ENCODE data around the gene VSIG1.

GRCh38 chrX:108034725-108035124, 10.1 kb upstream of the VSIG1 start:
- TF ChIP-seq CTCF (conservative IDR thresholded peaks at IDR 0.05; ENCODE audit: low read depth, low read length) (no peak), MXI1 (IDR thresholded peaks at IDR 0.05; ENCODE audit: borderline replicate concordance, low read depth, low read length) (no peak), USF2 (IDR thresholded peaks at IDR 0.05; ENCODE audit: low read depth, low read length) (no peak), RFX5 (IDR thresholded peaks at IDR 0.05; ENCODE audit: low read depth, low read length) (no peak), CEBPB (IDR thresholded peaks at IDR 0.05; ENCODE audit: low read depth, low read length) (no peak), POLR2A (IDR thresholded peaks at IDR 0.05; ENCODE audit: low read depth, low read length) (no peak)

Measured in IMR-90 (cell line).